ENCODE data around the gene RASSF3.

The RASSF3 gene

DNA sequence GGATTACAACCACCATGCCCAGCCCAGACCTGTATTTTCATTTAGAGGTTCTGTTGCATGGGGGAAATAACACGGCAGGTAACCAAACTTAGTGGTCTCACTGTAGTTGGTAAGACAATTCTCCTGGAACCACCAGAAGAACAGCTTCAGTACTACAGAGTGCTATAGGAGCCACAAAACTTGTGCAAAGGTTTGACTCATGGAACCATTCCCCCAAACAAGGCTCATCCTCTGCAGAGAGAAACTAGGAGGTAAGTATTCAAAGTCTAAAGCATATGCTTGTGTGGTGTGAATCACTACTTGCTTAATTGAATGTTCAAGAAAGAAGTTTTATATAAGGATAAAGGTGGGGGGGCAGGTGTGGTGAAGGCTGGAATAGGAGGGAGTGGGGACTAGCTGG is 90.2 kb downstream of the RASSF3 start:
- ChIA-PET CTCF (interaction anchor here (1.3 to 17.0 kb wide), 2 partner anchors 152 to 247 kb away, joined by 4 to 481 read pairs; no protein-coding TSS in a partner anchor), POLR2A (no interaction called here)
- H3K4me3 ChIP-seq (ENCODE audit: low read depth, low read length): no peak overlapping the region
- TF ChIP-seq, protein P1, sequence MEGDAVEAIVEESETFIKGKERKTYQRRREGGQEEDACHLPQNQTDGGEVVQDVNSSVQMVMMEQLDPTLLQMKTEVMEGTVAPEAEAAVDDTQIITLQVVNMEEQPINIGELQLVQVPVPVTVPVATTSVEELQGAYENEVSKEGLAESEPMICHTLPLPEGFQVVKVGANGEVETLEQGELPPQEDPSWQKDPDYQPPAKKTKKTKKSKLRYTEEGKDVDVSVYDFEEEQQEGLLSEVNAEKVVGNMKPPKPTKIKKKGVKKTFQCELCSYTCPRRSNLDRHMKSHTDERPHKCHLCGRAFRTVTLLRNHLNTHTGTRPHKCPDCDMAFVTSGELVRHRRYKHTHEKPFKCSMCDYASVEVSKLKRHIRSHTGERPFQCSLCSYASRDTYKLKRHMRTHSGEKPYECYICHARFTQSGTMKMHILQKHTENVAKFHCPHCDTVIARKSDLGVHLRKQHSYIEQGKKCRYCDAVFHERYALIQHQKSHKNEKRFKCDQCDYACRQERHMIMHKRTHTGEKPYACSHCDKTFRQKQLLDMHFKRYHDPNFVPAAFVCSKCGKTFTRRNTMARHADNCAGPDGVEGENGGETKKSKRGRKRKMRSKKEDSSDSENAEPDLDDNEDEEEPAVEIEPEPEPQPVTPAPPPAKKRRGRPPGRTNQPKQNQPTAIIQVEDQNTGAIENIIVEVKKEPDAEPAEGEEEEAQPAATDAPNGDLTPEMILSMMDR (IDR thresholded peaks at IDR 0.05; ENCODE audit: insufficient read depth, low read length, missing control alignments): no peak
- no peak for DNase-seq (ENCODE audit: low read depth, low spot score)

DNA sequence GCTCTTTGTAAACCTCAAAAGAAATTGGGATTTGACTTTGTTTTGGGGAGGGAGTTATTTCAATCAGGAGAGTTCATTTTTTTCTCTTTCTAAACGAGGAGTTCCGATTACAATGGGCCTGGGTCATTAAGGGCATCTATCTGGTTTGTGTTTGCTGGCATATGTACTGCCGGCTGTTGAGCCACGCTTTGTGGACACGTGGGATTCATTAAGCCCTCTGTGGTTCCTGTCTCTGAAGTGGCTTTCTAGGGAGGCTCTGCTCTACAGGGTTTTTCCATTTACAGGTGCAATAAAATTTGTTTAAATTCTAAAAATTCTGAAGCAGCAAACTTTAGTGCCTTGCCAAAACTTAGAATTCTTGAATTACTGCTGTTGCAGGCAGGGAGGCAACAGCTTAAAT is 91.0 kb downstream of the RASSF3 start:
- no peak for DNase-seq (ENCODE audit: low read depth, low spot score)
- ChIA-PET POLR2A (no interaction called here), CTCF (interaction anchor here (0.8 to 17.0 kb wide), 2 partner anchors 104 to 153 kb away, joined by 3 to 481 read pairs; no protein-coding TSS in a partner anchor)
- H3K4me3 ChIP-seq (ENCODE audit: low read depth, low read length): no peak overlapping the region
- TF ChIP-seq, protein P1 (IDR thresholded peaks at IDR 0.05; ENCODE audit: insufficient read depth, low read length, missing control alignments): no peak

DNA sequence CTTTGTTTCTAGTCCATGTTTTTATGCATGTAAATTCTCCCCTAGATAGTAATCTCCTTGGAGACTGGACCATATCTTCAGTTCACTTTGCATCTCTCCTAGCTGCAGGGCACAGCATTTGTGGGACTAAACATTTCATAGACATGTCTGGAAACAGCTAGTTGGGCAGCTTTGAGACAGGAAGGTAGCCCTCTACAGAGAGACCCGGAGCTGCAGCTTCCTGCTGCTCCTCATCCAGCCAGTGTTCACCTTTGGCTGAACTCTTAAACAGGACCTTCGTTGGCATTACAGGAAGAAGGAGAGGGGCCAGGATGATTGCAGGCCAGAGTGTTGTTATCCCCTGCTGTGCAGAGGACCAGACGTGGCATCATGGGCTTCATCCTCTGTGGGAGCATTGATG is 96.0 kb downstream of the RASSF3 start:
- DNase-seq (ENCODE audit: low read depth, low spot score): no peak
- CTCF ChIA-PET: interaction anchor here (0.9 to 4.6 kb wide), 4 partner anchors 9 to 159 kb away, joined by 3 to 38 read pairs (median 10); no protein-coding TSS in a partner anchor
- H3K4me3 ChIP-seq (ENCODE audit: low read depth, low read length): no peak overlapping the region
- POLR2A ChIA-PET: no interaction called here
- TF ChIP-seq, protein P1 (IDR thresholded peaks at IDR 0.05; ENCODE audit: insufficient read depth, low read length, missing control alignments): no peak

DNA sequence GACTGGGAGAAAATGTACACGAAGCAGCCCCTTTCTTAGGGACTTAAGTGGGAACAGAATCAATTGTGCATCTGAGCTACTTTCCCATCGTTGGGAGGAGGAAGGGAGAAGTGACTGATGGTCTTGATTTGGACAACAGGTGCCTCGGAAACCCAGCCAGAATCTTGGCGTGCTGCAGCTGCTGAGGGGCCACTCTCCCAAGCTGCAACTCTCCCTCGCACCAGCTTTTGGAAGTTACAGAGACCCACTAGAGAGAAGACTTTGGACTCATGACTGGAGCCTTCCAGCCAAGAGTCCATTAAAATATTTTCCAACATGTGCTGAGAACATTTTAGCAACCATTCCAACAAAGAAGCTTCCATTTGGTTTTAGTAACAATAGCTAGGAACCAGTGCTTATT is 96.6 kb downstream of the RASSF3 start:
- TF ChIP-seq, protein P1 (IDR thresholded peaks at IDR 0.05; ENCODE audit: insufficient read depth, low read length, missing control alignments): no peak
- no peak overlapping the region for H3K4me3 ChIP-seq (ENCODE audit: low read depth, low read length)
- DNase-seq (ENCODE audit: low read depth, low spot score): no peak
- ChIA-PET CTCF (interaction anchor here (0.9 to 4.6 kb wide), 6 partner anchors 9 to 159 kb away, joined by 3 to 38 read pairs (median 4); no protein-coding TSS in a partner anchor), POLR2A (interaction anchor here (0.6 kb wide), 1 partner anchor 581 kb away, joined by 3 read pairs; no protein-coding TSS in a partner anchor)

DNA sequence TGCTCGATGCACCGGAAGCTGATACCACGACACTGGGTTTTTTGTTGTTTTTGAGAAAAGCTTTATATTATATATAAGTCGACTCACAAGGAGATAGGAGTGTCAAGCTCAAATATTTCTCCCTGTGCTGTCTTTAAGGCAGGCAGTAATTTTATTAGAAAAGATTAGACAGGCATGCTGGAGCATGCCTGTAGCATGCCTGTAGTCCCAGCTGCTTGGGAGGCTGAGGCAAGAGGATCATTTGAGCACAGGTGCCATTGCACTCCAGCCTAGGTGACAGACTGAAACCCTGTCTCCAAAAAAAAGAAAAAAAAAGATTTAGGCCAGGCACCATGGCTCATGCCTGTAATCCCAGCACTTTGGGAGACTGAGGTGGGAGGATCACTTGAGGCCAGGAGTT is 97.1 kb downstream of the RASSF3 start:
- H3K4me3 ChIP-seq (ENCODE audit: low read depth, low read length): no peak overlapping the region
- ChIA-PET POLR2A (interaction anchor here (0.6 kb wide), 1 partner anchor 581 kb away, joined by 3 read pairs; no protein-coding TSS in a partner anchor), CTCF (interaction anchor here (1.0 to 4.6 kb wide), 5 partner anchors 8 to 158 kb away, joined by 3 to 38 read pairs (median 4); no protein-coding TSS in a partner anchor)
- TF ChIP-seq, protein P1 (IDR thresholded peaks at IDR 0.05; ENCODE audit: insufficient read depth, low read length, missing control alignments): no peak
- no peak for DNase-seq (ENCODE audit: low read depth, low spot score)

DNA sequence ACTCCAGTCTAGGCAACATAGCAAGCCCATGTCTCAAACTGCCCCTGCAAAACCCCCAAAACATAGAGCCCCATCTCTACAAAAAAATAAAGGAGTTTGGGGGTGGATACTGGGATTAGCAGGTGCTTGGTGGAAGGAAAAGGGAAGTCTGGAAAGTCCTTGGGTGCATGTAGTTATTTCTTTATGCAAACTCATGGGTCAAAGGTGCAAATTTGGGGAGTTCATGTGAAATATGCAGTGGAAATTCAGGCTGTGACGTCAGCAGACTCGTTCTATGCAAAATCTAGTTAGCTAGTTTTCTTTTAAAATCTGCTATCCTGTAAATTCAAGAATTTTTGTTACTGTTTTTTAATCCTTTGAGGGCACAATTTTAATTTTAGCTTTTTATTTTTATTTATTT is 97.6 kb downstream of the RASSF3 start:
- TF ChIP-seq, protein P1 (IDR thresholded peaks at IDR 0.05; ENCODE audit: insufficient read depth, low read length, missing control alignments): no peak
- CTCF ChIA-PET: interaction anchor here (0.8 to 4.6 kb wide), 5 partner anchors 11 to 160 kb away, joined by 3 to 38 read pairs (median 4); no protein-coding TSS in a partner anchor
- DNase-seq (ENCODE audit: low read depth, low spot score): no peak
- POLR2A ChIA-PET: no interaction called here
- no peak overlapping the region for H3K4me3 ChIP-seq (ENCODE audit: low read depth, low read length)

All from AG04449 (cell line).